Neural progenitor cell (in vitro differentiated cells): ENCODE data around the gene RAB3GAP2. TPM values are rescaled to one million over a fixed set of nuclear protein-coding genes. Genes with fewer than 3 reads are reported as not detected.

Source experiments
- DNase-seq: peaks from one replicate; pipeline ENCODE4 v3.0.0-alpha.2; 2016; ENCODE audit warnings: low spot score
- H2AFZ ChIP-seq: fragments of 200-600 bp; sonication (generic); replicated peaks from 2 replicates; pipeline ENCODE4 v1.6.1; 2016; ENCODE audit warnings: antibody characterized with exemption
- H3F3A ChIP-seq: fragments of 200-600 bp; sonication (generic); 2 replicates; pipeline ENCODE4 v1.6.1; 2016; ENCODE audit warnings: antibody characterized with exemption, low read depth
- H3K27ac ChIP-seq: fragments of 200-600 bp; sonication (generic); 2 replicates; pipeline ENCODE4 v1.5.1; 2016; ENCODE audit warnings: mild to moderate bottlenecking
- H3K27me3 ChIP-seq: fragments of 200-600 bp; sonication (generic); 2 replicates; pipeline ENCODE4 v1.6.1; 2016; ENCODE audit warnings: mild to moderate bottlenecking, moderate library complexity
- H3K36me3 ChIP-seq: fragments of 200-600 bp; sonication (generic); 2 replicates; pipeline ENCODE4 v1.5.1; 2016
- H3K4me1 ChIP-seq: fragments of 200-600 bp; sonication (generic); 2 replicates; pipeline ENCODE4 v1.6.1; 2016; ENCODE audit warnings: mixed run types
- H3K4me2 ChIP-seq: fragments of 200-600 bp; sonication (generic); 2 replicates; pipeline ENCODE4 v1.6.1; 2016
- H3K4me3 ChIP-seq: fragments of 200-600 bp; sonication (generic); 2 replicates; pipeline ENCODE4 v1.5.1; 2016
- H3K79me2 ChIP-seq: fragments of 200-600 bp; sonication (generic); 2 replicates; pipeline ENCODE4 v1.6.1; 2016; ENCODE audit warnings: low read depth
- H3K9ac ChIP-seq: fragments of 200-600 bp; sonication (generic); 2 replicates; pipeline ENCODE4 v1.6.1; 2016
- H3K9me3 ChIP-seq: fragments of 200-600 bp; sonication (generic); 2 replicates; pipeline ENCODE4 v1.5.1; 2016; ENCODE audit warnings: low read depth
- H4K20me1 ChIP-seq: fragments of 200-600 bp; sonication (generic); 2 replicates; pipeline ENCODE4 v1.6.1; 2016; ENCODE audit warnings: low read depth
- H3K27ac Mint-ChIP-seq: 3 replicates; pipeline ENCODE4 v1.8.0; 2021; ENCODE audit warnings: mixed read lengths
- H3K27me3 Mint-ChIP-seq: 2 replicates; pipeline ENCODE4 v1.8.0; 2022; ENCODE audit warnings: low read depth, mild to moderate bottlenecking, inconsistent platforms, moderate library complexity, mixed read lengths; ENCODE audit not compliant: insufficient read depth
- H3K36me3 Mint-ChIP-seq: 3 replicates; pipeline ENCODE4 v1.8.0; 2021; ENCODE audit warnings: mixed read lengths
- H3K4me1 Mint-ChIP-seq: 3 replicates; pipeline ENCODE4 v1.8.0; 2021; ENCODE audit warnings: mixed read lengths
- H3K4me3 Mint-ChIP-seq: 3 replicates; pipeline ENCODE4 v1.8.0; 2021; ENCODE audit warnings: mild to moderate bottlenecking, moderate library complexity, mixed read lengths
- H3K9me3 Mint-ChIP-seq: 3 replicates; pipeline ENCODE4 v1.8.0; 2020; ENCODE audit warnings: mixed read lengths
- CTCF ChIP-seq: fragments of 200-600 bp; sonication (generic); IDR thresholded peaks from 2 replicates; pipeline ENCODE4 v1.5.1; 2017; ENCODE audit warnings: antibody characterized with exemption, mild to moderate bottlenecking
- EZH2 ChIP-seq: fragments of 200-600 bp; sonication (generic); IDR thresholded peaks from 2 replicates; pipeline ENCODE4 v1.6.1; 2017; ENCODE audit warnings: antibody characterized with exemption, mild to moderate bottlenecking, moderate library complexity
- EZH2phosphoT487 ChIP-seq: fragments of 200-600 bp; sonication (generic); IDR thresholded peaks from 2 replicates; pipeline ENCODE4 v1.6.1; 2017; ENCODE audit warnings: antibody characterized with exemption
- total RNA-seq: library from RNA; depleted of rRNA; stranded (reverse); fragments of >200 nt; gene quantifications from 2 replicates; pipeline ENCODE4 v1.2.3, GENCODE V29; 2015; ENCODE audit warnings: low replicate concordance

The RAB3GAP2 gene
- total RNA-seq: 31.6 and 36.4 TPM in 2 replicates

GRCh38 chr1:220272047-220272840, at the start of gene RAB3GAP2:
Gene RAB3GAP2, minus strand, starts transcription at chr1:220272453. Its CDS starts 116 bp downstream, at chr1:220272337.
- H4K20me1 ChIP-seq: peaks cover 10% of the 10 kb centered on the region
- H3K36me3 ChIP-seq: no peaks in the 10 kb centered on the region
- peak within 1 kb of the TSS; percentile 78 for H3K27ac ChIP-seq
- H3K9me3 ChIP-seq: no peaks in the 10 kb centered on the region
- H3K9ac ChIP-seq: peak within 1 kb of the TSS; percentile 70
- peaks cover 6% of the 10 kb centered on the region for H3K27me3 Mint-ChIP-seq
- peak within 1 kb of the TSS; percentile 98 for H3K4me2 ChIP-seq
- peaks cover 17% of the 10 kb centered on the region for H3K36me3 Mint-ChIP-seq
- peaks cover 18% of the 10 kb centered on the region for H3K4me1 Mint-ChIP-seq
- H2AFZ ChIP-seq: peak within 1 kb of the TSS; percentile 81
- H3K4me1 ChIP-seq: peaks cover 29% of the 10 kb centered on the region
- peak within 1 kb of the TSS; percentile 86 for H3K27ac Mint-ChIP-seq
- peaks cover 21% of the 10 kb centered on the region for H3F3A ChIP-seq
- peaks cover 3% of the 10 kb centered on the region for H3K9me3 Mint-ChIP-seq
- H3K4me3 Mint-ChIP-seq: no peak within 1 kb of the TSS
- TF ChIP-seq EZH2 (no peak), EZH2phosphoT487 (no peak), CTCF (no peak)
- DNase-seq: peak; percentile 97
- no peaks in the 10 kb centered on the region for H3K27me3 ChIP-seq
- H3K79me2 ChIP-seq: peaks cover 48% of the 10 kb centered on the region
- peak within 1 kb of the TSS; percentile 75 for H3K4me3 ChIP-seq

GRCh38 chr1:220321758-220322157, 49.5 kb upstream of the RAB3GAP2 start:
- no peaks in the 10 kb centered on the region for H3K4me1 ChIP-seq
- DNase-seq: no peak
- H3F3A ChIP-seq: no peaks in the 10 kb centered on the region
- Mint-ChIP-seq H3K4me1 (peaks cover 5% of the 10 kb centered on the region), H3K27ac (peak overlapping the region; percentile 5), H3K4me3 (no peak overlapping the region), H3K36me3 (no peaks in the 10 kb centered on the region), H3K27me3 (peaks cover 2% of the 10 kb centered on the region), H3K9me3 (no peaks in the 10 kb centered on the region)
- H3K9me3 ChIP-seq: no peaks in the 10 kb centered on the region
- H3K36me3 ChIP-seq: no peaks in the 10 kb centered on the region
- no peak overlapping the region for H3K4me3 ChIP-seq
- no peak for TF ChIP-seq CTCF
- no peak for TF ChIP-seq EZH2
- no peak for TF ChIP-seq EZH2phosphoT487
- no peaks in the 10 kb centered on the region for H3K27me3 ChIP-seq
- no peak overlapping the region for H2AFZ ChIP-seq
- H3K4me2 ChIP-seq: no peak overlapping the region
- no peaks in the 10 kb centered on the region for H4K20me1 ChIP-seq
- H3K79me2 ChIP-seq: no peaks in the 10 kb centered on the region
- no peak overlapping the region for H3K9ac ChIP-seq
- no peak overlapping the region for H3K27ac ChIP-seq

GRCh38 chr1:220320709-220321108, 48.5 kb upstream of the RAB3GAP2 start:
- H3K4me2 ChIP-seq: no peak overlapping the region
- no peaks in the 10 kb centered on the region for H3K9me3 ChIP-seq
- Mint-ChIP-seq H3K4me3 (no peak overlapping the region), H3K27me3 (peaks cover 2% of the 10 kb centered on the region), H3K27ac (no peak overlapping the region), H3K9me3 (no peaks in the 10 kb centered on the region), H3K36me3 (no peaks in the 10 kb centered on the region), H3K4me1 (no peaks in the 10 kb centered on the region)
- no peak overlapping the region for H2AFZ ChIP-seq
- DNase-seq: no peak
- no peaks in the 10 kb centered on the region for H3F3A ChIP-seq
- H3K4me1 ChIP-seq: no peaks in the 10 kb centered on the region
- H3K36me3 ChIP-seq: no peaks in the 10 kb centered on the region
- no peaks in the 10 kb centered on the region for H4K20me1 ChIP-seq
- no peak overlapping the region for H3K9ac ChIP-seq
- no peaks in the 10 kb centered on the region for H3K79me2 ChIP-seq
- H3K27ac ChIP-seq: no peak overlapping the region
- H3K27me3 ChIP-seq: no peaks in the 10 kb centered on the region
- no peak for TF ChIP-seq EZH2
- TF ChIP-seq EZH2phosphoT487: no peak
- no peak for TF ChIP-seq CTCF
- H3K4me3 ChIP-seq: no peak overlapping the region
